HG03575 (cell line): ENCODE data around the gene C19orf38.

Experiments
- ATAC-seq: cut with Tn5 transposase; IDR thresholded peaks from one replicate; pipeline ENCODE4 v1.9.1; 2021; ENCODE audit not compliant: unreplicated experiment, insufficient number of reproducible peaks, low FRiP score; ENCODE audit errors: extremely low read depth

The C19orf38 gene

DNA sequence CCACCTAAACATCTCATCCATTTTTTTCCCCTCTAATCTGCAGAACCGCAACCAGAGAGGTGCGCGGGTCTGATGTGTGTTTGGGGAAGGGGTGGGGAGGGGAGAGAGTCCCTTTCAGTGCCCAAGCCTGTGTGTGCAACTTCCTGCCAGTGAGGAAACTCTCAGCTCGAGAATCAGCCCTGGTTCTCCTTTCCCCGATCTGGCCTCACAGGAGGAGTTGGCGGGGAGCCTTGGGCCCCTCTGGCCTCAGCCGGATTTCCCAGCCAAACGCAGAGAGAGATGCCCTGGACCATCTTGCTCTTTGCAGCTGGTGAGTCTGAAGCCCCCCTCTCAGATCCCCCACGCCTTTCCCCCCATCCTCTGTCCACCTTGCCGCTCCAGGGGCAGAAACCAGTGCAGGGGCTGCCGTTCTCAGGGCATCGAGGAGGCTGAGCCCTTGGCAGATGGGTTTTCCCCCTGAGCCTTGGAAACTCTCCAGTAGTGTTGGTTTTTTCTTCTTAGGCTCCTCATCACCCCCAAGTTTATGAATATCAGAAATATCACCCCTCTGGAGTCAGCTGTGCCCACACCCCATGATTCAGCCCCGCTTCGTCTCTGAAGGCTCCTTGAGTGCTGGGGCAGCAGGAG lies at the start of gene C19orf38:
Gene C19orf38, plus strand, starts transcription at position 186 of the 627 bp plus-strand sequence. Its CDS starts 94 bp downstream, at position 280.
- ATAC-seq: no peak

GRCh38 chr19:10800488-10800887 lies 47.7 kb upstream of the C19orf38 start:
- ATAC-seq: no peak

- ATAC-seq: no peak
Measured at GRCh38 chr19:10802479-10802878, 45.7 kb upstream of the C19orf38 start.

- ATAC-seq: no peak
Measured at GRCh38 chr19:10803252-10803651, 45.0 kb upstream of the C19orf38 start.

- no peak for ATAC-seq
Measured at GRCh38 chr19:10805065-10805757, 43.0 kb upstream of the C19orf38 start.

DNA sequence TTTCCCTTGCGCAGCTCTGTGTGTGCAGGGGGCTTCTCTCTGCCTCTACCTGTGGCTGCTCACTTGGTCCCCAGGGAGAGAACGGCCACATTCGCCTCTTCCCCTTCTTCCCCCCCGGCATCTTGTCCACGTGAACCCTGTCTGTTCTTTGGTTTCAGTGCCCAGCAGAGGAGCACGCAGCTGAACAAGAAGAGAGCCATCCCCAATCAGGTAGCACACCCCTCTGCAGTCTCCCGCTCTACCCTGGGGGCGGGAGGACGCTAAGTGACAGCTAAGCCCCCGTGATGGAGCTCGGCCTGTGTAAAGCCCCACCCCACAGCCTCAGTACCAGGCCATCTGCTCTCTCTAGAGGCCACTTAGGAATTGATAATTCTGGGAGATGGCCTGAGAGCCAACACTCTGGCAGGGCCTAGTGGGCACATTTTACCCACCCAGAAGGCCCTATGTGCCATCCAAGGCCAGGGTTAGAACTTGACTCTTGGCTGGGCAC lies 42.4 kb upstream of the C19orf38 start:
- no peak for ATAC-seq

DNA sequence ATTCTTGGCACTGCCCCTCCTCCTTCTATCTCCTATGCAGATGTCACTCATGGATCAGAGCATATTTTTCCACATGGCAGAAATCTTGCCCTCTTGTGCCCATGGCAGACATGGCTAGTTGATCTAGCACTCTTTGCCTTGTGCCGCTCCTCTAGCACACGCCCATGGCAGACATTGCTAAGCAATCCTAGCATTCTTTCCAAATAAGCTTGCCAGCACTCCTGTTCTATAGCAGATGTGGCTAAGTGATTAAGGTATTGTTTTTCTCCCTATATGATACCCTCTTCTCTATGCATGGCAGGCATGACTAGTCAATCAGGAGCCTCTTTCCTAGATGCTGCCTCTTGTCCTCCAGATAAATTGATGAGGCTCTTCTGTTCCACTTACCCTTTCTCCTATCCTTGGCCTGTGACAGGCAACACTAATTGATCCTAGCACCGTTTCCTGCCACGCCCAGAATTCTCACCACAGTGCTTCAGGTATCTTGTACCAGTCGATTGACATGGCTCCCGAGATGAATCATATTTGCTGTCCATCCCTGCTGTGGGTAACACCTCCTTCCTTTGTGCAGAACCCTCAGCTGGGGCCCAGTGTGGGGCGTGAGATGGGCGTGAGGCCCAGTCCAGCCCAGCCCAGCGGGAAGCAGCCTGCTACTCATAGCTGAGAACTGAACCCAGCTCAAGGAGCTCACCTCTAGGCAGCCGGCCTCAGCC lies 39.1 kb upstream of the C19orf38 start:
- no peak for ATAC-seq

DNA sequence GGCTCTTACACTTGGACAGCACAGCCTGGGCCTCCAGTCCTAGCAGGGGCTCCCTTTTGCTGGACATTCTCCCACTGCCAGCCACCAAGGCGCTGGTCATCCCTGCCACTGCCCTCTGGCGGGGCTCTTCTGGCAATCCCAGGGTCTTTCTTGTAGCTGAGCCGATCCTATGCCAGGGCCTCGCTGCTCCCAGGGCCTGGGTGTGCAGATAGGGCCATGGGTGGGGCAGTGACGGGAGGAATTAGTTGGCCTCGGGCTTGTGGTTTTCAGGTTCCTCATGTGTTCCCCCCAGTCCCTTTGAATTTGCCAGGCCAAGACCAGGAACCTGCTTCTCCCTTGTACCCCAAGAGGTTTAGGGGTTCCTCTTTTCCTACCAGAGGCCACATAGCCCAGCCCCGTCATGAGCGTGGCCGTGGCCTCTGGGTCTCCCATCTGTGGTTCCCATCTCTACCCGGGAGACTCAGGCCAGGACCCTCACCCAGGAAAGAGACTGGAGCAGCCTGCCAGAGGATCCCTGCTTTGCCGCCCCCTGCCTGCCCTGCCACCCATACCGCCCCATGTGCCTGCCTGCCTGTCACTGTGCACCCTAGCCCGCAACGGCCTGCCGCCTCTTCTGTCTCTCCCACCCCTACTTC lies 38.4 kb upstream of the C19orf38 start:
- no peak for ATAC-seq

DNA sequence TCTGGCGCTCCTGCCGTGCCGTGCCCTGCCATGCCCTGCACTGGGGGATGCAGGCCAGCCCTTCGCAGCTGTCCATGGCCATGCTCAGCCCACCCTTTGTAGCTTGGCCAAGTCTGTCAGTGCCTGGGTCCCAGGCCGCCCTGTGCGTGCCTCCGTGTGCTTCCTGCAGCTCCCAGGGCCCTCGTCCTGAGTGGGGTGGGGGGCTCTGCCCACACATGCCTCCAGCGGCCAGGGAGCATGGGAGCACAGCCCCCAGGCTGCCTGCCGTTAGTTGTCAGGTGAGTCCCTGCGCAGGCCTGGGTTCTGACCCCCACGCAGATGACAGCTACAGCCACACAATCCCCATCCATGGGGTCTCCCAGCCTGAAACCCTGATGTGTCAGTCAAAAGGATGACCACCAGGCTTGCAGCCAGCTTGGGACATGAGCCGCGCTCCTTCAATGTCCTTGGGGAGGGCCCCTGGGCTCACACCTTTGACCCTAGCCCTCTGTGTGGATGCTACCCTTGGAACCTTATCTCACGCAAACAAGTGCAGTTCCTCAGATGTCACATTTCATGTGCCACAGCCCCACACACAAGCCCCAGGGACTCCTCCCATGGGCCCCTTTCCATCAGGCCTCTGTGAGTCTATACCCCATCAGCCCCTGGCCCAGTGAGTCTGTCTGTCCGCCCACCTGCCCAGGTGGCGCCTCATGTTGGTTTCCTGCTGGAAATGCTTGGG lies 36.7 kb upstream of the C19orf38 start:
- no peak for ATAC-seq

DNA sequence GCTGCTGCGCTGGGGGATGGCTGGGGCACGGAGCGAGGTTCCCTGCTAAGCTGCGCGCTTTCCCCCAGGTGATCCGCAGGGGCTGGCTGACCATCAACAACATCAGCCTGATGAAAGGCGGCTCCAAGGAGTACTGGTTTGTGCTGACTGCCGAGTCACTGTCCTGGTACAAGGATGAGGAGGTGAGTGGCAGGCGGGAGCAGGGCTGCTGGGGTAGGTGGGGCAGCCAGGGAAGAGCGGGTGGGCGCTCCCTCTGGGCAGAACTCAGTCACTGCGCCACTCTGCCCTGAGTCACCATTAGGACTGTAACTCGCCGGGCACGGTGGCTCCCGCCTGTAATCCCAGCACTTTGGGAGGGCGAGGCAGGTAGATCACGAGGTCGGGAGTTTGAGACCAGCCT lies 36.0 kb upstream of the C19orf38 start:
- no peak for ATAC-seq

DNA sequence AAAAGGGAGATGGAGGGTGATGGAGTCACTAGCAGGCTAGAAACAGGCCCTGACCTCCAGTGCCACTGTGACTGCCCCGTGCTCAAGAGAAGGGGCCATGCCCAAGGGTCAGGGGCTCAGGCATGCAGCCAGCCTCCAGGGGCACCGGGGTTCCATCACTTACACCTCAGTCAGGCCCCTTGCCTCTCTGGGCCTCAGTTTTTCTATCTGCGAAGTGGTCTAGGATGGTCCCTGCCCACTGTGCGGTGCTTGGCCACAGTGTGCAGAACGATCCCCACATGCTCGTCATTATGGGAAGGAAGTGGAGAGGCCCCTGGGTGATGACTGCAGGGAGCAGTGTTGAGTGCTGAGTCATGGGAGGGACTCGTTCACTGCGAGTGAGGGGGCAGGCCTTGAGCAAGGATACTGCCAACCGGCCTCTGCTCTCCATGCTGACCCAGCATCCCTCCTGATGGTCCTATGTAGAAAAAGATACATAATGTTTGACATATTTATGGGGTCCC lies 35.3 kb upstream of the C19orf38 start:
- ATAC-seq: no peak

- ATAC-seq: no peak
Measured at GRCh38 chr19:10815007-10815536, 33.1 kb upstream of the C19orf38 start.

DNA sequence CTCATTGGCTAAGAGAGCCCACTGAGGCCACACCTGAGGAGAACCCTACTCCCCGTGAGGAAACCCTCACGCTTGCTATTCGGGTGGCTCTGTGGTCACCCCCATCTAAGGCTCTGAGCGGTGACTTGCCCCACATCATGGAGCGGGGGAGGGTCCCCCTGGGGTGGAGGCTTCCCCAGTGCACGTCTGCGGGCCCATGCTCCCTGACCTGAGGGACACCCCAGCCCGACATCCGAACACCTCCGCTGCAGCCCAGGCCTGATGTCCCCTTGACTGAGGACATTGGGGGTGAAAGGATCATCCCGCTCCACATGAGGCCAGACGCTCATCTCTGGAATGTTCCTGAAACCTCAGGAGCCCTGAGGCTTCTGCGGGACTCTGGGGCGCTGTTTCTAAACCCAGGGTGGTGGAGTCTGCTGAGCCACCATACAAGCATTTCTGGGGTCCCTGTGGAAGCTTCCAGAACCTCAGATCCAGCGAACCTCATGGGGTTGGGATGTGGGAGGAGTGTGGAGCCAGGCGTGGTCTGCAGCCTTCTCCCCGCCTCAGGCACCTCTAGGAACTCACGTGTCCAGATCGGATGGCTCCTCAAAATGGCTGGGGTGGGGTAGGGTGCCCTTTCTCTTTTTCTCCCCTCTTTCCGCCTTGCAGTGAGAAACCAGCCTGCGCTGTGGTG lies 32.1 kb upstream of the C19orf38 start:
- ATAC-seq: no peak

DNA sequence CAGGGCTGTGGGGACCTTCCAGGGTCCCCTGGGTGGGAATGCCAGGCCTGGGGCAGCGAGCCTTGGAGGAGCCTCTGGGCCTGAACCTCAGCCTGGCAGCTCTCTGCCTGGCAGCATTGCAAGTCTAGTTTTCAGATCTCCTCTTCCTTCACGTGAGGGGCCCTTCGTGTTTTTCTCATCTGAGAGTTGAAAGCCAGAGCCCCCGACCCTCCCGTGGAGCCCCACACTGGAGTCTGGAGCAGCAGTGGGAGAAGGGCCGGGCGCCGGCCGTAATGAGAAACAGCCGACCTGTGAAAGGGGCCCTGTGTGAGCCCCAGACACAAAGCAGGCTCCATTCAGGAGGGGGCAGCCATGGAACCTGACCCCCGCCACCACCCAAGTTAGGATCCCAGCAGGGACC lies 31.5 kb upstream of the C19orf38 start:
- no peak for ATAC-seq

- ATAC-seq: no peak
Measured at GRCh38 chr19:10817291-10818038, 30.8 kb upstream of the C19orf38 start.

GRCh38 chr19:10818301-10819123 lies 29.7 kb upstream of the C19orf38 start:
- no peak for ATAC-seq
